Fibroblast of lung (primary cell): Measurements from ENCODE around the gene ATP6V1A. TPM values are rescaled to one million over a fixed set of nuclear protein-coding genes. Genes with fewer than 3 reads are reported as not detected.

Source experiments
- DNase-seq, 2 donors: peaks; one replicate each; pipeline versions ENCODE4 v3.0.0 to v3.0.0-alpha.2; 2010; ENCODE audit warnings: low read depth in 2 of 2
- H2AFZ ChIP-seq: 2 replicates; pipeline ENCODE4 v1.5.1; 2012; ENCODE audit warnings: low read length, control low read depth, inconsistent platforms
- H3K27ac ChIP-seq: 2 replicates; pipeline ENCODE4 v1.5.1; 2011; ENCODE audit warnings: low read length, control low read depth; ENCODE audit not compliant: insufficient read depth
- H3K27me3 ChIP-seq: 2 replicates; pipeline ENCODE4 v1.5.1; 2011; ENCODE audit warnings: mild to moderate bottlenecking, low read length; ENCODE audit not compliant: control insufficient read depth, insufficient read depth
- H3K36me3 ChIP-seq: 2 replicates; pipeline ENCODE4 v1.5.1; 2011; ENCODE audit warnings: low read length; ENCODE audit not compliant: control insufficient read depth, insufficient read depth
- H3K4me1 ChIP-seq: 2 replicates; pipeline ENCODE4 v1.5.1; 2011; ENCODE audit warnings: low read length; ENCODE audit not compliant: control insufficient read depth, insufficient read depth; ENCODE audit errors: extremely low read depth
- H3K4me2 ChIP-seq: 2 replicates; pipeline ENCODE4 v1.5.1; 2011; ENCODE audit warnings: low read length, control low read depth; ENCODE audit not compliant: insufficient read depth; ENCODE audit errors: extremely low read depth
- H3K4me3 ChIP-seq, 4 experiments: fragments of 200-600 bp in 1 of 4; sonication (generic) in 1 of 4; replicated peaks in 1 of 4; 2 replicates each; pipeline ENCODE4 v1.5.1; 2011 to 2016; ENCODE audit warnings: low read length in 4 of 4, low read depth in 3 of 4, mild to moderate bottlenecking in 3 of 4, control low read depth in 2 of 4, inconsistent platforms in 1 of 4, mixed read lengths in 1 of 4; ENCODE audit not compliant: insufficient read depth in 1 of 4; ENCODE audit errors: control extremely low read depth in 1 of 4
- H3K79me2 ChIP-seq: 2 replicates; pipeline ENCODE4 v1.5.1; 2012; ENCODE audit warnings: mild to moderate bottlenecking, low read length, inconsistent platforms; ENCODE audit not compliant: control insufficient read depth, insufficient read depth
- H3K9ac ChIP-seq: 2 replicates; pipeline ENCODE4 v1.5.1; 2011; ENCODE audit warnings: mild to moderate bottlenecking, low read length, control low read depth; ENCODE audit not compliant: insufficient read depth
- H3K9me3 ChIP-seq: 2 replicates; pipeline ENCODE4 v1.5.1; 2012; ENCODE audit warnings: low read depth, low read length; ENCODE audit not compliant: control insufficient read depth, insufficient read depth
- H4K20me1 ChIP-seq: 2 replicates; pipeline ENCODE4 v1.5.1; 2011; ENCODE audit warnings: low read length; ENCODE audit not compliant: control insufficient read depth, insufficient read depth; ENCODE audit errors: extremely low read depth
- CTCF ChIP-seq, 2 donors: IDR thresholded peaks in 1 of 2; conservative IDR thresholded peaks in 1 of 2; 1 replicate in 1 of 2; 2 replicates in 1 of 2; pipeline ENCODE4 v1.5.1; 2011 to 2012; ENCODE audit warnings: low read length in 2 of 2, control low read depth in 1 of 2, inconsistent platforms in 1 of 2, low read depth in 1 of 2, mild to moderate bottlenecking in 1 of 2
- EZH2 ChIP-seq: IDR thresholded peaks from 2 replicates; pipeline ENCODE4 v1.5.1; 2012; ENCODE audit warnings: low read length, control low read depth, mild to moderate bottlenecking; ENCODE audit errors: missing control alignments
- polyA plus RNA-seq, 2 donors: library from polyadenylated mRNA; depleted of rRNA in 1 of 2; stranded (reverse) in 1 of 2; unstranded in 1 of 2; fragments of >200 nt; gene quantifications; 2 replicates each; pipeline ENCODE4 v1.2.1, GENCODE V29; 2011 to 2012; ENCODE audit warnings: missing spikeins in 1 of 2
- total RNA-seq: library from RNA; depleted of rRNA; stranded (reverse); fragments of >200 nt; gene quantifications from 2 replicates; pipeline ENCODE4 v1.2.1, GENCODE V29; 2014

Gene ATP6V1A
- total and polyA plus RNA-seq, 2 donors (not counting 1 experiment from before 2014, with no cell fraction given), result 75.7 to 213 TPM

GRCh38 chr3:113805249-113805648 is 58.4 kb downstream of the ATP6V1A start:
- no peak overlapping the region for H3K4me3 ChIP-seq
- TF ChIP-seq CTCF (conservative IDR thresholded peaks at IDR 0.05 in 1 of 2, IDR thresholded peaks at IDR 0.05 in 1 of 2; ENCODE audit: low read depth in 1 of 2, low read length in 2 of 2) (no peak), EZH2 (no peak)
- no peaks in the 10 kb centered on the region for H3K9me3 ChIP-seq
- no peak overlapping the region for H3K9ac ChIP-seq
- H3K27me3 ChIP-seq, result no peaks in the 10 kb centered on the region
- no peak overlapping the region for H2AFZ ChIP-seq
- H3K4me1 ChIP-seq, result no peaks in the 10 kb centered on the region
- H3K4me2 ChIP-seq, result no peak overlapping the region
- no peak for DNase-seq
- H4K20me1 ChIP-seq, result no peaks in the 10 kb centered on the region
- peaks cover 9% of the 10 kb centered on the region for H3K36me3 ChIP-seq
- H3K27ac ChIP-seq, result no peak overlapping the region
- no peaks in the 10 kb centered on the region for H3K79me2 ChIP-seq

- H3K4me3 ChIP-seq, result no peak overlapping the region
- H3K36me3 ChIP-seq, result no peaks in the 10 kb centered on the region
- no peaks in the 10 kb centered on the region for H3K4me1 ChIP-seq
- no peak for DNase-seq
- H4K20me1 ChIP-seq, result no peaks in the 10 kb centered on the region
- TF ChIP-seq EZH2 (no peak), CTCF (conservative IDR thresholded peaks at IDR 0.05 in 1 of 2, IDR thresholded peaks at IDR 0.05 in 1 of 2; ENCODE audit: low read depth in 1 of 2, low read length in 2 of 2) (no peak)
- H2AFZ ChIP-seq, result no peak overlapping the region
- H3K27me3 ChIP-seq, result no peaks in the 10 kb centered on the region
- no peak overlapping the region for H3K9ac ChIP-seq
- no peaks in the 10 kb centered on the region for H3K79me2 ChIP-seq
- no peak overlapping the region for H3K27ac ChIP-seq
- no peak overlapping the region for H3K4me2 ChIP-seq
- H3K9me3 ChIP-seq, result no peaks in the 10 kb centered on the region
Measured at GRCh38 chr3:113812854-113813253, 66.0 kb downstream of the ATP6V1A start.

- H3K9me3 ChIP-seq, result no peaks in the 10 kb centered on the region
- H4K20me1 ChIP-seq, result no peaks in the 10 kb centered on the region
- H3K4me2 ChIP-seq, result no peak overlapping the region
- H3K9ac ChIP-seq, result no peak overlapping the region
- DNase-seq, result no peak
- no peak overlapping the region for H3K4me3 ChIP-seq
- no peaks in the 10 kb centered on the region for H3K36me3 ChIP-seq
- no peaks in the 10 kb centered on the region for H3K27me3 ChIP-seq
- H3K79me2 ChIP-seq, result no peaks in the 10 kb centered on the region
- H2AFZ ChIP-seq, result no peak overlapping the region
- no peak overlapping the region for H3K27ac ChIP-seq
- TF ChIP-seq CTCF (conservative IDR thresholded peaks at IDR 0.05 in 1 of 2, IDR thresholded peaks at IDR 0.05 in 1 of 2; ENCODE audit: low read depth in 1 of 2, low read length in 2 of 2) (no peak), EZH2 (no peak)
- H3K4me1 ChIP-seq, result no peaks in the 10 kb centered on the region
Measured at GRCh38 chr3:113819866-113820265, 73.0 kb downstream of the ATP6V1A start.
